ENCODE measurements around the gene SAMD14.

The SAMD14 gene

DNA sequence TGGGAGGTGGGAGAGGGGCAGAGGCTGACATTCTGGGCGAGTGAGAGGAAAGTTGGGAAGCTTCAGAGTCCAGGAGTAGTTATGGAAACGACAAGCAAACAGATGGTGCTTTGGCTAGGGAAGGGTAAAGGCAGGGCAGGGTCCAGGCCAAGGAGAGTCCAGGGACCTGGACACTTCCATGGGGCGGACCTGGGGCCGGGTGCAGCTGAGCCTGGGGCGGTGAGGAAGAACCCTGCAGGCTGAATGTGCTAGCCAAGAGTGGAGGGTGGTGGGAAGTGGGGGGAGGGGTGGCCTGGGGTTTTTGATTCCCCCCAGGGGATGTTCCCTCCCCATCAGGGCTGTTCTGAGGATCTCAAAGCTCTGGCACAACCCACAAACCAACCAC, 17.9 kb upstream of the SAMD14 start:
- no peak for DNase-seq (ENCODE audit: low read depth)

DNA sequence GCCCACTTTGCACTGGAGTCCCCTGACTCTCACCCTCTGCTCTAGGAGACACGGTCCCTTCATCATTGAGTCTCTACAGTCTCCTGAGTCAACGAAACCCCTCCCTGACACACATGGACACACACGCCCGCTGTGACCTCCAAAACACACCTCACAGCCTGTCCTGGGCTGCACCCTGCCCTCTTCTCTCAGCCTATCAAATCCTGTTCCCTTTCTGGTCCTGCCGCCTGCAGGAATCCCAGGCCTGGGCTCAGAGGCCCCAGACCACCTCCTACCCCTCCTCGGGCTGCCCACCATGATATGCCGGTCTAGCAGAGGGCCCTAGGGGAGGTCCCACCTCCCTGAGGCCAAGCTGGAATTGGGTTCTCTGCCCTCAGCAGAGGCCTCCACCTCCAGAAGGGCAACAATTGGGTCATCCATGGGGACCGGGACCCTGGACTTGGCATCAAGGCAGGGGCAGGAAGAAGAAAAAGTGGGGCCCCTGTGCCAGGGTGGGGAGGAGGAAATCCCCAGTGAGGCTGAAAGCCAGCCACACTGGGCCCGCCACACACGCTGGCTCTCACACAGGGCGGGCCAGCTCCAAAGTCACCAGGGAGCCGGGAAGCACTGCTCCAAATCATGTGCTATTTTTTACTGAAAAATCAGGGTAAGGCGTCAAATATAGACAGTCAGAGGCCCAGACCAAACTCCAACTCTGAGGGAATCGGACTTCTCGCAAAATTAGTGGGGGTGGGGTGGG, 17.1 kb upstream of the SAMD14 start:
- no peak for DNase-seq (ENCODE audit: low read depth)

DNA sequence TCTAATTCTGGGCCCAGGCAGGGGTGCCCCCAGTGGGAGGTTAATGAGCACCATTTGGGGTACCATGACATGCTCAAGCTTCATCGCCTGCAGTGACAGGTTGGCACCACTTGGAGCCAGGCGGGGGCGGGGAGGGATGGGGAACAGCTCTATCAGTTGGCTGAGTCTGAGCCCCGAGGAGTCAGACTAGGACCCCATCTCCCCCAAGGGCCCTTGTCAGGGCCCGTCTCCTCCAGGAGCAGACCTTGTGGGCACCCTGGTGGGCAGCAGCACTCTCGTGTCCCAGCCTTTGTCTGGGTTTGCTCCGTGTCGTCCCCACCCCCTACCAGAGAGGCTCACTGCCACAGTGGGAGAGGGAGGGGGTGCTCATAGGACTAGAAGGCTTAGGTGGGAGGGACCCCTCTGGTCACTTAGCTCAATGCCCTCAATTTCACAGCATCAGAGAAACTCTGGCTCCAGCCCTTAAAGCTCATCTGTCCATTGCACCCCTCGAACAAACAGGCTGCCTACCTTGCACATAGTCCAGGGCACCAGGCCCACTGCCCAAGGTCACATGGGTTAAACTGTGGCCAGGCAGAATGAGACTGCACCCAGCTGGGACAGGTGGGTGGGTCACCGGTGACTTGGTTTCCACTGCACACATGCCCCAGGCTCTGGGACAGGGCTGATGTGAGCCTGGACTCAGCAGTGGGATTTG, 16.4 kb upstream of the SAMD14 start:
- no peak for DNase-seq (ENCODE audit: low read depth)

- DNase-seq (ENCODE audit: low read depth): no peak
These were observed 15.7 kb upstream of the SAMD14 start for GRCh38 chr17:50145532-50146229.

DNA sequence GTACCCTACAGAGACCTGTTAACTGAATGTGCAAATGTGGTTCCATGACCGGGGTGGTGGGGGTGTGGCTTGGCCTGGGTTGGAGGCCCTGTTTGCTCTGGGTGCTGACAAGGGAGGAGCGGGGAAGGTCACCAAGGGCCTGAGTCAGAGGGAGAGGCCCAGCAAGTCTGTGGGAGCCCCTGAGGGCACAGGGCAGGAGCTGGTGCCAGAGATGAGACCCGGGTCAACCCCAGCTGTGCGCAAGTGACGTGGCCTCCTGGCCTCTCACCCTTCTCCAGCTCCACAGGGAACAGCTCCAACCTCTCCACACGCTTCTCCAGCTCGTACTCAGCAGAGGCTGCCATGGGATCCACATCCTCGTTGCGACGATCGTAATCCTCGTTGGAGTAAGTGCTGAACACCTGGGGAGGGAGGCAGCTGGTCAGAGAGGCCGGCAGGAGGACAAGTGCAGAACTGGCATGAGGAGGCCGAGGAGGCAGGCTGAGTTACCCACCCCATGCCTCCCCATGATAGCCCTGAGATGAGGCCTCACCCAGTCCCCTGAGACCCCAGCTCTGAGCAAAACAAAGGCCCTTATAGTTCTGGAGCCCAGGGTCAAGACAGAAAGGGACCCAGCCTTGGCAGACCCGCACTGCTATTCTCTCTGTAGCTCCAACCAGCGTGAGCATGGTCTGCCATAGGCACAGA, 15.0 kb upstream of the SAMD14 start:
- DNase-seq (ENCODE audit: low read depth): no peak

DNA sequence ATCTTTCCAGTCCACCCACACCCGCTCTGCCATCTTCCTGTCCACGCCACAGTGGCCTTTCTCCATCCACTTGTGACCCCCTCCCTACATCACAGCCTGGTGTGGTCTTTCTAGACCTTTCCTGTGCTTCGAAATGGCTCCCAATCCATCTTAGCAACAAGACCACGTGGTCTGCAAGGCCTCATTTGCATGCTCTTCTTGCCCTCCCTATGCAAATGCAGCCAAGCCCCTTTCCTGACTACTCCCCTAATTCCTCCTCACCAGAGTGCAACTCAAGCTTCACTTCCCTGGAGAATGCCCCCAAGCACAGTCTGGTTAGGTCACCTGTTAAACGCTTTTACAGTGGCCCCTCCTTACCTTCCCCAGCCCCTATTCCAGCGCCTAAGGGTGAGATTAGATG, 14.4 kb upstream of the SAMD14 start:
- DNase-seq (ENCODE audit: low read depth): no peak

- no peak for DNase-seq (ENCODE audit: low read depth)
These were observed 13.7 kb upstream of the SAMD14 start for GRCh38 chr17:50143461-50144176.

- no peak for DNase-seq (ENCODE audit: low read depth)
These were observed 11.8 kb upstream of the SAMD14 start for GRCh38 chr17:50141745-50142110.

GRCh38 chr17:50141026-50141744, 11.2 kb upstream of the SAMD14 start:
- no peak for DNase-seq (ENCODE audit: low read depth)

GRCh38 chr17:50139950-50140885, 10.3 kb upstream of the SAMD14 start:
- DNase-seq (ENCODE audit: low read depth): peak; percentile 67

DNA sequence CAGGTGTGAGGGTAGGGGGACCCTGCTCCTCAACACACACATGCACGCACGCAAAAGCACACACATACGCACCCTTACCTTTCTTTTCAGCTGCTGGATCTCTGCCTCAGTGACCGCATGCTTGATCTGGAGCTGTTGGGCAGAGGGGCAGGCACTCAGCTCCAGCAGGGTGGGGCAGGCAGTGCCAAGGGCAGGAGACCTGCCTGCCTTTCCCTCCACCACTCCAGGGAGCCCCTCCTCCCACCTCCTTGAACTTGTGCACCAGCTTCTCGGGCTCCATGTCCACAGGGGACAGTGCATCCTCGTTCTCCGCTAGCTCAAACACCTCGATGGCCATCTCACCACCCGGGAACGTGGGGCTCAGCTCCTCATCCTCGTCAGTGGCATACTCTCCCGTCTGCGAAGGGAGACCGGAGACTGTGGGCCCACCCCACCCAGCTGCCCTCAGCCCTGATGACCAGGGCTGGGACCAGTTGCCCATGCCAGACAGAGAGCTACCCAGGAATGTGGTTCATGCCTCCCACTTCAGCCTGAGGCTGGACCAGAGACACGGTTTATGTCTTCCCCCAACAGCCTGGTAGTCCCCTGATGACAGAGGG, 9.3 kb upstream of the SAMD14 start:
- DNase-seq (ENCODE audit: low read depth): no peak

DNA sequence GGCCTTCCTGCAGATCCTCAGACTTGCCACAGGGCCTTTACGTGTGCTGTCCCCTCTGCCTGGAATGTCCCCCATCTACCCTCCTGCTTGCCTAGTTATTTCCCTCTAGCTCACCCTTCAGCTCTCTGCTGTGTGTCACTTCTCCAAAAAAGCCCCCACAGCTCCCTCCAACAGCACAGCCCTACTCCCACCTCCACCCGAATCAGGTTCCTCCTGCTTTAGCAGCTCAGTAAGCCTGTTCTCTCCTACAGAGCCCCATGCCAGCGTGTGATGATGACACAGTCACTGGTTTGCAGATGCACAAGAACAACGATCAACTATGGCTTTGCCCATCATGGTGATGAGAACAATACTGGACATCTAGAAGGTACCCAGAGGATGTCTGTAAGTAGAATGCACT, 7.1 kb upstream of the SAMD14 start:
- DNase-seq (ENCODE audit: low read depth): no peak

GRCh38 chr17:50136096-50136687, 6.2 kb upstream of the SAMD14 start:
- no peak for DNase-seq (ENCODE audit: low read depth)

DNA sequence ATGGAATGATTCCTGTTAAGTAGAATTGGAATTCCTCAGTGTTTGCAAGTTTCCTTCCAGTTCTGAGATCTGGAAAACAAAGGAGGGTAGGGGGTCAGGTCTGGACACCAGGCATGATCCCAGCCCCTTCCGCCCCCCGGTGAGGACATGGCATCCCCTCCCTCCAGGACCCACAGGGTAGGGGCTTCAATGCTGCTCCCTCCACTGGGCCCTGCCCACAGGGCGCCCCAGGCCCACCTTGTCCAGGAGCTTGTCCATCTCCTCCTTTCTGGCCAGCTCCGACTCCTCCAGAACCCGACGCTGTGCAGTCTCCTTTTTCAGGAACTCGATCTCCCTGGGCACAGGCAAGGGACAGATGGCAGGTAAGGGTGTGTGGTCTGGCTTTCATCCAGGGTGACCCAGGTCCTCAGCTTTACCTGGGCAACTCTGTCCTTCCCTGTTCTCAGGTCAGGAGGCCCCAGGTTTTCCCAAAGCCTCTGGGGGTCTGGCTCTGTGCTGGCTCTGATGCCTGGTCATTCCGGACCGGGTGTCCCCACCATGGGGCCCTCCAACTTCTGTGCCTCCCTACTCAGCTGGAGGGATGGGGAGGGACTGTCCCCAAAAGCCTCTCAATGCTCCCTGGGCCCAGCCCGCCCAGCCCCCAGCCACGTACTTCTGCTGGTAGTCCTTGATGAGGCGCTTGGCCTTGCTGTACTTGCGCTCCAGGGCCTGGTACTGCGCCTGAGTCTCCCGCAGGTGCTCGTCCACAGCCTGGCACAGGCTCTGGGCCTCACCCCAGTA, 5.5 kb upstream of the SAMD14 start:
- no peak for DNase-seq (ENCODE audit: low read depth)

DNA sequence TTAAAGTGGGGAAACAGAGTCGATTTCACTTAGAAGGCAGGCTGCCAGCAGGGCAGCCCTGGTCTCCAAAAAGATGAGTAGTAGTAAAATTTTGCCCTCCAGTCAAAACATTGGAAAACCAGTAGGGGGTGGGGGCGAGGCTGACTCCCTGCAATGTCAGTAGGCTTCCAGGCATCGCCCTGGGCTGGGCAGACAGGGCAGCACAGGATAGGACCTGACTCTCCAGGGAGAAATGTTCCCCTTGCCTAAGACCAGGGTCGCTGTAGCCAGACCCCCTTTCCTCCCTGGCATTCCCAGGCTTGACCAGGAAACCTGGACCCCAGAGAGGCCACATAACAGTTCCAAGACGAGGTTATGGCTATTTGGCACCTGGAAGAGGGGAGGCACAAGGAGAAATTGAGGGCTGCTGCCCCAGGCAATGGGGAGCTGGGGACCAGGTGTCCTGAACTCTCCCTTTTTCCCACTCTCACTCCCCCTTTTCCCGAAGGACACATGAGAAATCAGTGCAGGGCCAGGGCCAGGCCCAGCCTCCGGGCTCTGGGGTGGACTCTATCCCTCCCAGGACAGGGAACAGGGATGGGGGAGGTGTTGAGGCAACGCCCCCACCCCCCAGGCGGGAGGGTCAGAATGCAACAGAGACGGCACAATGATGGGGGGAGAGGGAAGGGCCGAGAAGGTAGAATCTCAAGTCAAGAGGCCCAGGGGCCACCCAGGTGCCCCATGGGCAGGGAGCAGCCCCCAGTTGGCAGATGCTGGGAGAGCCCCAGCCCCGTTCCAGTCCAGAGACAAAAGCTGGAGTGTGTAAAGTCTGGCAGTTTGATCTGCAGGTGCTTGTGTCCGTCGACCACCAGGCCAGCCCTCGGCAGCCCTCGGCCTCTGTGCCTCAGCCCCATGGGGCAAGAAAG, 4.5 kb upstream of the SAMD14 start:
- DNase-seq (ENCODE audit: low read depth): no peak

DNA sequence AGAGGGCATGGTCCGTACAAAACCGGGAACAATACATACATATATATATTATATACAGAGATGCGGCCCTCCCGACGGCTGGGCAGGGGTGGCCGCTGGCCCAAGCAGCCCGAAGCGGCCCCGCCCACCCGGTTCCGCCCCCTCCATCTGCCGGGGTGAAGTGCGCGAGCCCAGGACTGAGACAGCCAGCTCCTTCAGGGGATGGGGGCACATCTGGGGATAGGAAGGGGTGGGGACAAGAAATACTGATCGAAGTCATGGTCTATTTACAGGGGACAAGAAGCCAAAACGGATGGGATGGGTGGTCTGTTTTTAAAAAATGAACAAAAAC, 3.8 kb upstream of the SAMD14 start:
- no peak for DNase-seq (ENCODE audit: low read depth)

GRCh38 chr17:50133028-50133768, 3.2 kb upstream of the SAMD14 start:
- DNase-seq (ENCODE audit: low read depth): no peak

All from stimulated activated CD8-positive, alpha-beta memory T cell treated with anti-CD3 and anti-CD28 coated beads, Interleukin-15, amount 100 ng/mL, for 24 hours (primary cell).